MCF 10A (cell line): ENCODE data around the gene C19orf53. TPM values are rescaled to one million over a fixed set of nuclear protein-coding genes. Genes with fewer than 3 reads are reported as not detected.

Experiments
- BruUV-seq: library from RNA; stranded (reverse); fragments of 400-500 nt; replicated peaks from 2 replicates; lab custom pipeline; 2021; lab: Mats Ljungman, UMichigan
- CTCF ChIA-PET: fragments of 300-600 bp; sonication (Branson Sonifier 250); formaldehyde crosslinking; extraction: SDS; loops from one replicate; lab custom pipeline; 2021; ENCODE audit warnings: antibody characterized with exemption, inconsistent platforms; lab: Yijun Ruan, JAX
- POLR2A ChIA-PET: fragments of 300-600, 350-650 bp; sonication (Branson Sonifier 250); formaldehyde crosslinking; extraction: SDS; loops from one replicate; lab custom pipeline; 2020; ENCODE audit warnings: antibody characterized with exemption, inconsistent platforms; lab: Yijun Ruan, JAX
- DNase-seq: peaks from one replicate; pipeline ENCODE4 v3.0.0-alpha.2; 2018; ENCODE audit not compliant: unreplicated experiment
- H3K27ac Mint-ChIP-seq: one replicate; pipeline ENCODE4 v1.8.0; 2022; ENCODE audit warnings: mild to moderate bottlenecking, low read depth, mixed read lengths; ENCODE audit not compliant: unreplicated experiment
- H3K27me3 Mint-ChIP-seq: one replicate; pipeline ENCODE4 v1.8.0; 2022; ENCODE audit warnings: mixed read lengths; ENCODE audit not compliant: insufficient read depth, unreplicated experiment
- H3K36me3 Mint-ChIP-seq: one replicate; pipeline ENCODE4 v1.8.0; 2022; ENCODE audit warnings: mild to moderate bottlenecking, moderate library complexity, mixed read lengths; ENCODE audit not compliant: insufficient read depth, unreplicated experiment
- H3K4me1 Mint-ChIP-seq: one replicate; pipeline ENCODE4 v1.8.0; 2022; ENCODE audit warnings: mixed read lengths; ENCODE audit not compliant: insufficient read depth, unreplicated experiment
- H3K4me3 Mint-ChIP-seq: one replicate; pipeline ENCODE4 v1.8.0; 2022; ENCODE audit warnings: mild to moderate bottlenecking, moderate library complexity, mixed read lengths; ENCODE audit not compliant: unreplicated experiment
- H3K9me3 Mint-ChIP-seq: one replicate; pipeline ENCODE4 v1.8.0; 2022; ENCODE audit warnings: mixed read lengths; ENCODE audit not compliant: unreplicated experiment
- intact Hi-C: fragments of 100-400 bp; cut with micrococcal nuclease; formaldehyde crosslinking; loops from 2 replicates; pipeline ENCODE4 v1.14.1; 2022
- total RNA-seq: library from RNA; stranded (reverse); gene quantifications from 2 replicates; pipeline ENCODE4 v1.2.3, GENCODE V29; 2022
- TF ChIP-seq, protein P1 (sequence below): fragments of 200-600 bp; IDR thresholded peaks from one replicate; pipeline ENCODE4 v1.8.0; 2022; ENCODE audit warnings: antibody characterized with exemption, mild to moderate bottlenecking; ENCODE audit not compliant: unreplicated experiment

Gene C19orf53
- total RNA-seq, 1 experiment from 2014 or later, result 101 TPM

DNA sequence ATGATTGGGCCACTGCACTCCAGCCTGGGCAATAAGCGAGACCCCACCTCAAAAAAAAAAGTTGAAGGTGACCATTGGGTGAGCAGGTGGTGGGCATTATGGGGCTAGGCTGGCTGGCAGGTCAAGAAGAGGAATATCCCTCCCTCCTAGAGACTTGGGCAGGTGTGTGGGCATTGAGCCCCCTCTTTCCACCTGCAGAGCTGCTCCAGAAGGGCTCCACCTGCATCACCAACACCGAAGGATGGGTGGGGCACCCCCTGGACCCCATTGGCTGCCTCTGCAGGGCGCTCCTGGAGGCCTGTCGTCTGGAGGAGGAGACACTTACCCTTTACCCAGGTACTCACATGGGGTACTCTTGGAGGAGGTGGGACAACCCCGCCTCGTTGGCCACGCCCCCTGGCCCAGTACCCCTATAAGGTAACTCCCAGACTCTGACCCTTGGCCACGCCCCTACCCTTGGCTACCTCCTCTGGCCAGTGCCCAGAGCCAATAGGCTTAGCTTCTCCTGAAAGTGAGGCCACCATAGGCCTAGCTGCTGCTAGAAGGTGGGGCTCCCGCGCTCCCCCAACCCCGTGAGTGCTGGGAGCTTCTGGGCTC is 42.9 kb downstream of the C19orf53 start:
- intact Hi-C loops, result no loop called here
- TF ChIP-seq, protein P1, sequence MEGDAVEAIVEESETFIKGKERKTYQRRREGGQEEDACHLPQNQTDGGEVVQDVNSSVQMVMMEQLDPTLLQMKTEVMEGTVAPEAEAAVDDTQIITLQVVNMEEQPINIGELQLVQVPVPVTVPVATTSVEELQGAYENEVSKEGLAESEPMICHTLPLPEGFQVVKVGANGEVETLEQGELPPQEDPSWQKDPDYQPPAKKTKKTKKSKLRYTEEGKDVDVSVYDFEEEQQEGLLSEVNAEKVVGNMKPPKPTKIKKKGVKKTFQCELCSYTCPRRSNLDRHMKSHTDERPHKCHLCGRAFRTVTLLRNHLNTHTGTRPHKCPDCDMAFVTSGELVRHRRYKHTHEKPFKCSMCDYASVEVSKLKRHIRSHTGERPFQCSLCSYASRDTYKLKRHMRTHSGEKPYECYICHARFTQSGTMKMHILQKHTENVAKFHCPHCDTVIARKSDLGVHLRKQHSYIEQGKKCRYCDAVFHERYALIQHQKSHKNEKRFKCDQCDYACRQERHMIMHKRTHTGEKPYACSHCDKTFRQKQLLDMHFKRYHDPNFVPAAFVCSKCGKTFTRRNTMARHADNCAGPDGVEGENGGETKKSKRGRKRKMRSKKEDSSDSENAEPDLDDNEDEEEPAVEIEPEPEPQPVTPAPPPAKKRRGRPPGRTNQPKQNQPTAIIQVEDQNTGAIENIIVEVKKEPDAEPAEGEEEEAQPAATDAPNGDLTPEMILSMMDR, result no peak
- no peak for DNase-seq
- POLR2A ChIA-PET, result no interaction called here
- no peak overlapping the region for H3K4me3 Mint-ChIP-seq
- no TSS peak for BruUV-seq
- H3K9me3 Mint-ChIP-seq, result peaks cover 8% of the 10 kb centered on the region
- CTCF ChIA-PET, result interaction anchor here (1.1 kb wide), 1 partner anchor 9 kb away, joined by 3 read pairs; no protein-coding TSS in a partner anchor
- H3K36me3 Mint-ChIP-seq, result peaks cover 38% of the 10 kb centered on the region
- no peak overlapping the region for H3K27ac Mint-ChIP-seq
- H3K27me3 Mint-ChIP-seq, result no peaks in the 10 kb centered on the region
- peaks cover 11% of the 10 kb centered on the region for H3K4me1 Mint-ChIP-seq

DNA sequence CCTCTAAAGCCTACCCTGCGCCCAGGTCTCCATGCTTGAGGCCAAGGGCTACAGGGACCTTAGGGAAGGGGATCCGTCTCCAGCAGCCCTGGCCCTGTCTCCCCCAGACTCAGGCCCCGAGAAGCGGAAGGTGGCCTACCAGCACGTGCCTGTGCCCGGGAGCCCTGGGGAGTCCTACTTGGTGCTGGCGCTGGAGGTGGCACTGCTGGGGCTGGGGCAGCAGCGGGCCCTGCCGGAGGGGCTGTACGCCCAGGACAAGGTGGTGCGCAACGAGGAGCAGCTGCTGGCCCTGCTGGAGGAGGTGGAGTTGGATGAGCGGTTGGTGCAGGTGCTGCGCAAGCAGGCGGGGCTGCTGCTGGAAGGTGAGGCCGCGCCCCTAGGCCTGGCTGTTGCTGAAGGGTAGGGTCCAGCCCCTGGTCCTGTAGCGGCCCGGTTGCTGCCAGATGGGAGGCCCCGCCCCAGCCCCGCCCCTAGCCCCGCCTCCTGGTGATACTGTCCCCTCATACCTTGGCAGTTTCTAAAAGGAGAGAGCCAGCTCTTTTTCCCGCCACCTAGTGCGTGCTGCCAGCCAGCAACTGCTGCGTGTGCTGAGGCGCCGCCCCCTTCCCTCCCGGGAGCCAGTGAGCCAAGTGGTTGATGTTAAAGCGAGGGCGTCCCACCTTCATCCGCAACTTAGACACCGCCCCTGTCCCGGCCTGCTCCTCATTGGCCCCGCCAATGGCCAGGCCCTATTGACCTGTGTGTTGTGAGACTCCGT is 43.5 kb downstream of the C19orf53 start:
- no peaks in the 10 kb centered on the region for H3K27me3 Mint-ChIP-seq
- H3K4me3 Mint-ChIP-seq, result no peak overlapping the region
- no peak for DNase-seq
- TF ChIP-seq, protein P1, result no peak
- ChIA-PET POLR2A (no interaction called here), CTCF (interaction anchor here (1.1 kb wide), 1 partner anchor 9 kb away, joined by 3 read pairs; no protein-coding TSS in a partner anchor)
- intact Hi-C loops, result no loop called here
- no peak overlapping the region for H3K27ac Mint-ChIP-seq
- peaks cover 11% of the 10 kb centered on the region for H3K4me1 Mint-ChIP-seq
- peaks cover 8% of the 10 kb centered on the region for H3K9me3 Mint-ChIP-seq
- no TSS peak for BruUV-seq
- peaks cover 39% of the 10 kb centered on the region for H3K36me3 Mint-ChIP-seq

DNA sequence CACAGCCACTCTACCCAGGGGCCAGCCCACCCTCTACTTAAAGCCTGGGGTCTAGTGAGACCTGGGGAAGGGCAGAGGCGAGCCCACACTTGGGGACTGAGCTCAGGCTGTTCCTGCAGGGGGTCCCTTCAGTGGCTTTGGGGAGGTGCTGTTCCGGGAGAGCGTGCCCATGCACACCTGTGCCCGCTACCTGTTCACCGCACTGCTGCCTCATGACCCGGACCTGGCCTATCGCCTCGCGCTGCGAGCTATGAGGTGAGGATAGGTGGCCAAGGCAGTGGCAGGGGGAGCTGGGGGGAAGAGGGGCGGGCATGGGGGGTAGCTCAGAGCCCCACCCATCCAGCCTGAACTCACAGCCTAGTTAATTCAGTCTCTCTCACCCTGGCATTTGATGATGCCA is 45.0 kb downstream of the C19orf53 start:
- Mint-ChIP-seq H3K4me1 (peaks cover 17% of the 10 kb centered on the region), H3K36me3 (peaks cover 41% of the 10 kb centered on the region), H3K27me3 (no peaks in the 10 kb centered on the region), H3K27ac (no peak overlapping the region), H3K9me3 (no peaks in the 10 kb centered on the region), H3K4me3 (no peak overlapping the region)
- CTCF ChIA-PET, result interaction anchor here (0.5 to 2.7 kb wide), 4 partner anchors 15 to 44 kb away, joined by 3 to 11 read pairs (median 4); no protein-coding TSS in a partner anchor
- no peak for DNase-seq
- POLR2A ChIA-PET, result interaction anchor here (1.9 to 2.6 kb wide), 2 partner anchors 22 to 45 kb away, joined by 8 to 22 read pairs; partner anchors contain the start of gene C19orf53
- intact Hi-C loops, result no loop called here
- TF ChIP-seq, protein P1, result no peak
- no TSS peak for BruUV-seq

DNA sequence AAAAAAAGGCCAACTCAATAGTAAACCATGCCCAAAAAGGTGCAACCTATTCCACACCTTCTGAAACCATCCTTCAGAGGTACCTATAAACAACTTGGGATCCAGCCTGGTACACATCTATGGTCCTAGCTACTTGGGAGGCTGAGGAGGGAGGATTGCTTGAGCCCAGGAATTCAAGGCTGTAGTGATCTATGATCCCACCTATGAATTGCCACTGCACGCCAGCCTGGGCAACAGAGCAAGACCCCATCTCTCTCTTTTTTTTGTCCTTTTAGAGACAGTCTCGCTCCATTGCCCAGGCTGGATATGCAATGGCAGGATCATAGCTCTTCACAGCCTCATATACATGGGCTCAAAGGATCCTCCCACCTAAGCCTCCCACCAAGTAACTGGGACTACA is 47.0 kb downstream of the C19orf53 start:
- Mint-ChIP-seq H3K36me3 (peaks cover 43% of the 10 kb centered on the region), H3K9me3 (no peaks in the 10 kb centered on the region), H3K4me1 (peaks cover 22% of the 10 kb centered on the region), H3K4me3 (no peak overlapping the region), H3K27ac (no peak overlapping the region), H3K27me3 (no peaks in the 10 kb centered on the region)
- TF ChIP-seq, protein P1, result no peak
- ChIA-PET CTCF (interaction anchor here (0.7 to 2.7 kb wide), 5 partner anchors 28 to 40 kb away, joined by 3 to 11 read pairs (median 3); no protein-coding TSS in a partner anchor), POLR2A (interaction anchor here (0.6 to 2.6 kb wide), 11 partner anchors 14 to 696 kb away, joined by 3 to 22 read pairs (median 5); partner anchors contain the start of genes C19orf53 and ZSWIM4)
- DNase-seq, result no peak
- intact Hi-C loops, result no loop called here
- no TSS peak for BruUV-seq
